OCI-LY7 (cell line): Measurements from ENCODE around the gene NLRX1. TPM values are rescaled to one million over a fixed set of nuclear protein-coding genes. Genes with fewer than 3 reads are reported as not detected.
A peak's percentile ranks its signal among the peaks of the same experiment; 100 is the strongest.
"Not testable (repeated sequence)": the region's sequence is repeated elsewhere in the genome, so short reads cannot be mapped to it uniquely, and the experiment has no call there.

Source experiments
- BruUV-seq: library from RNA; stranded (reverse); fragments of 400-500 nt; replicated peaks from 2 replicates; lab custom pipeline; 2021; lab: Mats Ljungman, UMichigan
- CTCF ChIA-PET: fragments of 300-600 bp; sonication (Branson Sonifier 250); formaldehyde crosslinking; loops from one replicate; lab custom pipeline; 2022; ENCODE audit warnings: antibody characterized with exemption; ENCODE audit not compliant: unreplicated experiment; lab: Charles Lee
- POLR2A ChIA-PET: fragments of 300-600 bp; sonication (Branson Sonifier 250); formaldehyde crosslinking; loops from one replicate; lab custom pipeline; 2022; ENCODE audit warnings: antibody characterized with exemption; lab: Charles Lee
- DNase-seq: peaks from one replicate; pipeline ENCODE4 v3.0.0-alpha.2; 2015; ENCODE audit warnings: low spot score
- H2AFZ ChIP-seq: fragments of 200-600 bp; sonication (generic), shearing (Covaris generic); 2 replicates; pipeline ENCODE4 v1.6.1; 2014; ENCODE audit warnings: mild to moderate bottlenecking, antibody characterized with exemption, low read length, moderate library complexity
- H3K27ac ChIP-seq: fragments of 200-600 bp; sonication (generic); 2 replicates; pipeline ENCODE4 v1.5.1; 2014; ENCODE audit warnings: mixed run types, low read depth, mild to moderate bottlenecking, moderate library complexity, low read length, inconsistent platforms; ENCODE audit not compliant: poor library complexity, severe bottlenecking
- H3K36me3 ChIP-seq: fragments of 200-600 bp; sonication (generic); 2 replicates; pipeline ENCODE4 v1.6.1; 2014; ENCODE audit warnings: mild to moderate bottlenecking, antibody characterized with exemption, low read length, moderate library complexity, mixed read lengths; ENCODE audit not compliant: insufficient read depth
- H3K4me1 ChIP-seq: fragments of 200-600 bp; sonication (generic); 2 replicates; pipeline ENCODE4 v1.5.1; 2014; ENCODE audit warnings: mild to moderate bottlenecking, low read length; ENCODE audit not compliant: insufficient read depth, poor library complexity, severe bottlenecking
- H3K4me2 ChIP-seq: fragments of 200-600 bp; sonication (generic); 2 replicates; pipeline ENCODE4 v1.6.1; 2014; ENCODE audit warnings: mild to moderate bottlenecking, low read length
- H3K4me3 ChIP-seq: fragments of 200-600 bp; sonication (generic); 2 replicates; pipeline ENCODE4 v1.5.1; 2014; ENCODE audit warnings: mild to moderate bottlenecking, low read depth, low read length; ENCODE audit not compliant: poor library complexity, severe bottlenecking
- H3K79me2 ChIP-seq: fragments of 200-600 bp; sonication (generic); 2 replicates; pipeline ENCODE4 v1.6.1; 2016; ENCODE audit warnings: low read depth, mild to moderate bottlenecking, low read length, moderate library complexity, mixed read lengths; ENCODE audit not compliant: insufficient read depth
- H3K9me2 ChIP-seq: fragments of 200-600 bp; sonication (generic); 2 replicates; pipeline ENCODE4 v1.6.1; 2016; ENCODE audit warnings: mild to moderate bottlenecking, low read length, mixed read lengths; ENCODE audit not compliant: insufficient read depth
- H3K9me3 ChIP-seq: fragments of 200-600 bp; sonication (generic); 2 replicates; pipeline ENCODE4 v1.6.1; 2014; ENCODE audit warnings: mild to moderate bottlenecking, mixed run types, low read length, mixed read lengths
- H4K20me1 ChIP-seq: fragments of 200-600 bp; sonication (generic); 2 replicates; pipeline ENCODE4 v1.6.1; 2014; ENCODE audit warnings: mild to moderate bottlenecking, antibody characterized with exemption, low read length, moderate library complexity, mixed read lengths; ENCODE audit not compliant: insufficient read depth
- EZH2phosphoT487 ChIP-seq: fragments of 200-600 bp; sonication (generic); IDR thresholded peaks from 2 replicates; pipeline ENCODE4 v1.6.1; 2018; ENCODE audit warnings: low read depth, borderline replicate concordance, mild to moderate bottlenecking, mixed run types, antibody characterized with exemption, low read length, moderate library complexity, mixed read lengths
- intact Hi-C: fragments of 100-400 bp; cut with micrococcal nuclease; formaldehyde crosslinking; loops from one replicate; pipeline ENCODE4 v1.10.0; 2022; ENCODE audit not compliant: unreplicated experiment
- total RNA-seq, 2 experiments: library from RNA; depleted of rRNA in 1 of 2; stranded (reverse); fragments of >200 nt in 1 of 2; shearing (Covaris generic) in 1 of 2; gene quantifications; 2 replicates each; pipeline ENCODE4 v1.2.3, GENCODE V29; 2014 to 2022
- TF ChIP-seq, protein P1 (sequence below): fragments of 200-600 bp; sonication (generic); conservative IDR thresholded peaks from 2 replicates; pipeline ENCODE4 v1.5.1; 2014; ENCODE audit warnings: mild to moderate bottlenecking, antibody characterized with exemption, low read length, moderate library complexity, mixed read lengths

The NLRX1 gene
- total RNA-seq, 2 experiments from 2014 or later = 2.1 to 8.8 TPM

DNA sequence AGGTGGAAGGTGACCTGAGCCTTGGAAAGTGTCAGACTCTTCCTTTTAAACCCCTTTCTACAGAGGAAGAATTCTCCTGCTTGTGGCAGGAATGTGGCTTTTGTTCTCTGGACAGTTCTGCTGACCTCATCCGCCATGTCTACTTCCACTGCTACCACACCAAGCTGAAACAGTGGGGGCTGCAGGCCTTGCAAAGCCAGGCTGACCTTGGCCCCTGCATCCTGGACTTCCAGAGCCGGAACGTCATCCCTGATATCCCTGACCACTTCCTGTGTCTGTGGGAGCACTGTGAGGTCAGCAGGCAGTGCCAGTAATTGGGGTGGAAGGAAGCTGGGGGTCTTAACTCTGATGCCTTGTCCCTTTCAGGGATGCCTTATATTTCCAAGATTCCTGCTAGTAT lies 37.9 kb upstream of the NLRX1 start:
- ChIA-PET CTCF (no interaction called here), POLR2A (interaction anchor here (0.6 kb wide), 1 partner anchor 9 kb away, joined by 3 read pairs; the partner anchor contains the start of gene HINFP)
- DNase-seq = no peak
- Histone ChIP-seq H2AFZ (no peak overlapping the region), H3K4me2 (no peak overlapping the region), H3K79me2 (no peaks in the 10 kb centered on the region), H3K4me3 (no peak overlapping the region), H3K27ac (no peak overlapping the region), H4K20me1 (no peaks in the 10 kb centered on the region), H3K9me2 (no peaks in the 10 kb centered on the region), H3K36me3 (peaks cover 37% of the 10 kb centered on the region), H3K9me3 (no peaks in the 10 kb centered on the region), H3K4me1 (peaks cover 11% of the 10 kb centered on the region)
- TF ChIP-seq EZH2phosphoT487 = no peak
- TF ChIP-seq, protein P1, sequence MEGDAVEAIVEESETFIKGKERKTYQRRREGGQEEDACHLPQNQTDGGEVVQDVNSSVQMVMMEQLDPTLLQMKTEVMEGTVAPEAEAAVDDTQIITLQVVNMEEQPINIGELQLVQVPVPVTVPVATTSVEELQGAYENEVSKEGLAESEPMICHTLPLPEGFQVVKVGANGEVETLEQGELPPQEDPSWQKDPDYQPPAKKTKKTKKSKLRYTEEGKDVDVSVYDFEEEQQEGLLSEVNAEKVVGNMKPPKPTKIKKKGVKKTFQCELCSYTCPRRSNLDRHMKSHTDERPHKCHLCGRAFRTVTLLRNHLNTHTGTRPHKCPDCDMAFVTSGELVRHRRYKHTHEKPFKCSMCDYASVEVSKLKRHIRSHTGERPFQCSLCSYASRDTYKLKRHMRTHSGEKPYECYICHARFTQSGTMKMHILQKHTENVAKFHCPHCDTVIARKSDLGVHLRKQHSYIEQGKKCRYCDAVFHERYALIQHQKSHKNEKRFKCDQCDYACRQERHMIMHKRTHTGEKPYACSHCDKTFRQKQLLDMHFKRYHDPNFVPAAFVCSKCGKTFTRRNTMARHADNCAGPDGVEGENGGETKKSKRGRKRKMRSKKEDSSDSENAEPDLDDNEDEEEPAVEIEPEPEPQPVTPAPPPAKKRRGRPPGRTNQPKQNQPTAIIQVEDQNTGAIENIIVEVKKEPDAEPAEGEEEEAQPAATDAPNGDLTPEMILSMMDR = no peak
- intact Hi-C loops = no loop called here
- BruUV-seq = no TSS peak

GRCh38 chr11:119134389-119134978 lies 34.0 kb upstream of the NLRX1 start:
- peaks cover 37% of the 10 kb centered on the region for H3K36me3 ChIP-seq
- no peak overlapping the region for H3K4me2 ChIP-seq
- H3K4me1 ChIP-seq = no peaks in the 10 kb centered on the region
- no peaks in the 10 kb centered on the region for H3K9me2 ChIP-seq
- H2AFZ ChIP-seq = no peak overlapping the region
- intact Hi-C loops = no loop called here
- no peaks in the 10 kb centered on the region for H3K9me3 ChIP-seq
- POLR2A ChIA-PET = interaction anchor here (0.6 to 1.3 kb wide), 3 partner anchors 8 to 173 kb away, joined by 3 to 11 read pairs (median 3); no protein-coding TSS in a partner anchor
- no peaks in the 10 kb centered on the region for H3K79me2 ChIP-seq
- H3K4me3 ChIP-seq = no peak overlapping the region
- BruUV-seq = no TSS peak
- no peak overlapping the region for H3K27ac ChIP-seq
- peak; percentile 13 for DNase-seq
- no peak for TF ChIP-seq EZH2phosphoT487
- TF ChIP-seq, protein P1 = peak; percentile 77
- H4K20me1 ChIP-seq = no peaks in the 10 kb centered on the region
- CTCF ChIA-PET = interaction anchor here (0.5 kb wide), 1 partner anchor 20 kb away, joined by 4 read pairs; no protein-coding TSS in a partner anchor

- H4K20me1 ChIP-seq, H3K79me2 ChIP-seq, H3K27ac ChIP-seq, H3K9me2 ChIP-seq, intact Hi-C loops, H3K36me3 ChIP-seq, H3K4me1 ChIP-seq, H3K4me3 ChIP-seq, CTCF ChIA-PET, BruUV-seq, DNase-seq, H2AFZ ChIP-seq, H3K9me3 ChIP-seq, H3K4me2 ChIP-seq: not testable (repeated sequence)
- POLR2A ChIA-PET = interaction anchor here (0.9 kb wide), 2 partner anchors 18 to 22 kb away, joined by 3 read pairs; partner anchors contain the start of gene HINFP
Measured at GRCh38 chr11:119139276-119139675, 29.2 kb upstream of the NLRX1 start.
